ENCODE data around the gene DOCK9. TPM values are rescaled to one million over a fixed set of nuclear protein-coding genes. Genes with fewer than 3 reads are reported as not detected.
A peak's percentile ranks its signal among the peaks of the same experiment; 100 is the strongest.

Gene DOCK9
- polyA plus RNA-seq, 3 donors from 2014 or later, result 2.1 to 6.3 (median 4.1) TPM

DNA sequence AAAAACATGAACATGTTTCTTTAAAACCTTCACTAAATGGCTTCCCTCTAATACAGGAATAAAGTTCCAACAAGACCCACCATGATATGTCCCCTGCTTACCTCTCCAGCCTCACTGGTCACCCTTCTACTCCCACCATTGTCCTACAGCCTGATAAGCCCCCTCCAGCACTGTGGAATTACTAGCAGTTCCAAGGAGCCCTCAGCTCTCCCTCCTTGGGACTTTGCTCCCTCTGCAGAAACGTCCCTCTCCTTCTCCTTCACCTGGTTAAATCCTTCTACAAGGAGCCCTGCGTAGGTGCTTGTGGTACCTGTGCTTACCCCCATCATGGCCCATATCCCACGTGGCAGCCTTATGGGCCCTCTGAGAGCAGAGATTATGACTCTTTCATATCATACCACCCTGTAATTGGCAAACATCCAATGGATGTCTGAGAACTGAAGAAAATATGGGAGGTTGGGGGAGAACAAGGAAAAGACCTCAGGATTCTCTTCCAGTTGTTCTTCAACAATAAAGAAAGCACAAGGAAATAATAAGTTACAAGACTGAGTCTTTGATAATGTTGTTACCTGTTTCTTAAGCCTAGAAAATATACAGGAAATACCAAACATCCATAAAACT lies 26.1 kb upstream of the DOCK9 start:
- H3K4me3 Mint-ChIP-seq, result no peak overlapping the region
- H3K4me1 Mint-ChIP-seq, result peaks cover 27 to 42% of the 10 kb centered on the region in 2 donors
- peak overlapping the region in 1 of 6 donors; percentile 47 for H3K27ac Mint-ChIP-seq

GRCh38 chr13:99003186-99003585 lies 25.3 kb upstream of the DOCK9 start:
- Mint-ChIP-seq H3K36me3 (no peaks in the 10 kb centered on the region), H3K4me1 (peaks cover 35 to 49% of the 10 kb centered on the region in 2 donors), H3K9me3 (no peaks in the 10 kb centered on the region), H3K4me3 (no peak overlapping the region), H3K27ac (no peak overlapping the region), H3K27me3 (ENCODE audit: low read depth in 3 of 3) (peaks cover 0 to 2% (median 0%) of the 10 kb centered on the region in 3 donors)
- no peak for DNase-seq

More for the DNA sequence above, 26.1 kb upstream of the DOCK9 start:
- no peaks in the 10 kb centered on the region for H3K36me3 Mint-ChIP-seq
- H3K27me3 Mint-ChIP-seq (ENCODE audit: low read depth in 3 of 3), result peaks cover 0 to 2% (median 0%) of the 10 kb centered on the region in 3 donors
- H3K9me3 Mint-ChIP-seq, result no peaks in the 10 kb centered on the region
- DNase-seq, result no peak

GRCh38 chr13:99002172-99002710 lies 24.4 kb upstream of the DOCK9 start:
- Mint-ChIP-seq H3K36me3 (no peaks in the 10 kb centered on the region), H3K27me3 (ENCODE audit: low read depth in 3 of 3) (peaks cover 0 to 6% (median 0%) of the 10 kb centered on the region in 3 donors), H3K4me3 (no peak overlapping the region), H3K27ac (peak overlapping the region in 1 of 6 donors; percentile 13), H3K4me1 (peaks cover 41 to 59% of the 10 kb centered on the region in 2 donors), H3K9me3 (no peaks in the 10 kb centered on the region)
- no peak for DNase-seq

GRCh38 chr13:99000137-99000536 lies 22.3 kb upstream of the DOCK9 start:
- Mint-ChIP-seq H3K4me1 (peaks cover 41 to 68% of the 10 kb centered on the region in 2 donors), H3K27me3 (ENCODE audit: low read depth in 3 of 3) (peaks cover 0 to 6% (median 0%) of the 10 kb centered on the region in 3 donors), H3K27ac (peak overlapping the region in 3 of 6 donors; percentile 12 to 30 (median 29)), H3K36me3 (no peaks in the 10 kb centered on the region), H3K9me3 (no peaks in the 10 kb centered on the region), H3K4me3 (peak overlapping the region in 2 of 5 donors; percentile 23)
- DNase-seq, result no peak

DNA sequence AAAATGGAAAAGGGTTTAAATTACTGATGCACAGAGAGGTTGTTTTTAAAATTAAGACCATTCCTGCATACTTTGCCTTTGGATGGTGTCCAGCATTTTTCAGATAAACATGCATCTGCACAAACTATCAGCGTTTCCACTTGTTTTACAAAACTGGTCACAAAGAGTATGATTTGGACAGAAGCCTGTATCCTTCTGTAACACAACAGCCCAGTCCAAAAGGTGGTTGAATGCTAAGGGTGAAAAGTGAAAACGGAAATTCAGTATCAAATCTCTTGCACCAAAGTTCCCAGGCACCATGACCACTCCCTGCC lies 21.7 kb upstream of the DOCK9 start:
- Mint-ChIP-seq H3K4me1 (peaks cover 41 to 72% of the 10 kb centered on the region in 2 donors), H3K9me3 (no peaks in the 10 kb centered on the region), H3K27ac (no peak overlapping the region), H3K4me3 (no peak overlapping the region), H3K36me3 (no peaks in the 10 kb centered on the region), H3K27me3 (ENCODE audit: low read depth in 3 of 3) (peaks cover 0 to 6% (median 0%) of the 10 kb centered on the region in 3 donors)
- no peak for DNase-seq

DNA sequence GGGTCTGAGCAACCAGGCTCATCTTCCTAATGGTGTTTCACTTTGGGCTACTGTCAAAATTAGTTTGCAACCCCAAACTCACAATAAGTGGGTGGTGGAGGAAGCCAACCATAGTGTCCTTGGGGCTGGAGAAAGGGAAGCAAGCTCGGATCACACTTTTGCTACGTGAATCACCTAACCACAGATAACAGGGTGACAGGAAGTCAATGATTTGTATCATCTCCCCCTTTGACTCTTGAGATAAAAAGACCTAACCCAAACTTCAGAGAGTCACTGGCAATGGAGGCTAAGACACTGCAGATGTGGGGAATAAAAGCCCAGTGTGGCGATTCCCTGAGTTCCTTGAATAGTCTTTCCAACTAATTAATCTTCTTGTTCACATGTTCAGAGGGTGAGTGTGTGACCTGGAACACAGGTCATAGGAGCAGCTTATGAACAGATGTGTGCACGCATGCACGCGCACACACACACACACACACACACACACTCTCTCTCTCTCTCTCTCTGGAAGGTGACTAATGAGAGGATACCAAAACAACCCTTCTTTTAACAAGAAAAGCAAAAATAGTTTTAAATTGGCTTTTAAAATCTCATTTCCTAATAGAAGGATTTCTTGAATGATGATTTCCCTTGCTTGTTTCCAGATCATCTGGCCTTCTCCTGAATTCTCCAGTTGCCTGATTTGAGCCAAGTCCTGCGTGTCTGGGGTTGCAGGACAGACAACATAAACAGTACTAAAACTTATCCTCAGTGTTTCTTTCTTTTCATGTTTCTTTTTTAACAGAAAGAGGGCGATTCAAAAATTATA lies 21.2 kb upstream of the DOCK9 start:
- no peaks in the 10 kb centered on the region for H3K36me3 Mint-ChIP-seq
- H3K4me3 Mint-ChIP-seq, result peak overlapping the region in 1 of 5 donors; percentile 4
- DNase-seq, result no peak
- H3K27me3 Mint-ChIP-seq (ENCODE audit: low read depth in 3 of 3), result peaks cover 0 to 6% (median 0%) of the 10 kb centered on the region in 3 donors
- H3K27ac Mint-ChIP-seq, result peak overlapping the region in 1 of 6 donors; percentile 51
- no peaks in the 10 kb centered on the region for H3K9me3 Mint-ChIP-seq
- H3K4me1 Mint-ChIP-seq, result peaks cover 41 to 72% of the 10 kb centered on the region in 2 donors

DNA sequence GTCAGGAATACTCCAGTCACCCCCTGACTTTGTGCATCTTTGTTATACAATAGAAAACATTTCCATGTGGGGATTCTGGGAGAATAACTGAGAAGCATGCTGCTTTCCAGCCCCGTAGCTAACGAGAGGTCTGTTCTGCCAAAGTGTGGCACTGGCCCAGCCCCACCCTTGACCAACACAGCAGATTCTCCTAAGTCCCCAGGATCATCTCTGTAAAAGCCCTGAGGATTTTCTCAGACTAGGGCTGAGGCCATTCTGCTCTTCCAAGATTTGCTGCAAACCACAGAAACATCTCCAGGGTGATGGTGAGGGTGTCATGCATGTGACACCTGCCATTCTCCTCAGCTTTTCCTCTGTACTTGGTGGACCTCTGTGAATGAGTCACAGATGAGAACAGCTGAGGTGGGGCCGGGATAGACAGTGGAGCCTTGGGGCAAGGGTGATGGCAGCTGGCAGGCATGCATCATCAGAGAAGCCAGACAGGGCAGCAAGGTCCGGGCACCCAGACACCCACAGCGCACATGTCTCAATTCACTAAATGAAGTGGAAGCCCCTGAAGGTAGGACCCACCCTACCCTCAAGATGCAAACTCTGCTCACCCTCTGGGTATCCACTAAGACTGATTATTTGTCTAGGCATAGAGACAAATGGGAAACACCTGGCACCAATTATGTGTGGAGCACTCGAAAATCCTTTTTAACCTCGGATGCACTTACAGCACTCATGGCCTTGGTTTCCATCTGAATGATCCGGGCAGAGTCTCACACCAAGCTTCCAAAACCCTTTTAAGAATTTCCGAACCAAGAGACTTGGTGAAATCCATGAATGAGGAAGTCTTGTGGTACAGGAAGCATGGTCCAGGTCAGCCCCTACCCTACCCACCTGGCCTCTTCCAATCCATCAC lies 20.1 kb upstream of the DOCK9 start:
- Mint-ChIP-seq H3K9me3 (no peaks in the 10 kb centered on the region), H3K27me3 (ENCODE audit: low read depth in 3 of 3) (peaks cover 0 to 6% (median 0%) of the 10 kb centered on the region in 3 donors), H3K4me1 (peaks cover 41 to 67% of the 10 kb centered on the region in 2 donors), H3K4me3 (no peak overlapping the region), H3K36me3 (no peaks in the 10 kb centered on the region), H3K27ac (no peak overlapping the region)
- DNase-seq, result no peak

DNA sequence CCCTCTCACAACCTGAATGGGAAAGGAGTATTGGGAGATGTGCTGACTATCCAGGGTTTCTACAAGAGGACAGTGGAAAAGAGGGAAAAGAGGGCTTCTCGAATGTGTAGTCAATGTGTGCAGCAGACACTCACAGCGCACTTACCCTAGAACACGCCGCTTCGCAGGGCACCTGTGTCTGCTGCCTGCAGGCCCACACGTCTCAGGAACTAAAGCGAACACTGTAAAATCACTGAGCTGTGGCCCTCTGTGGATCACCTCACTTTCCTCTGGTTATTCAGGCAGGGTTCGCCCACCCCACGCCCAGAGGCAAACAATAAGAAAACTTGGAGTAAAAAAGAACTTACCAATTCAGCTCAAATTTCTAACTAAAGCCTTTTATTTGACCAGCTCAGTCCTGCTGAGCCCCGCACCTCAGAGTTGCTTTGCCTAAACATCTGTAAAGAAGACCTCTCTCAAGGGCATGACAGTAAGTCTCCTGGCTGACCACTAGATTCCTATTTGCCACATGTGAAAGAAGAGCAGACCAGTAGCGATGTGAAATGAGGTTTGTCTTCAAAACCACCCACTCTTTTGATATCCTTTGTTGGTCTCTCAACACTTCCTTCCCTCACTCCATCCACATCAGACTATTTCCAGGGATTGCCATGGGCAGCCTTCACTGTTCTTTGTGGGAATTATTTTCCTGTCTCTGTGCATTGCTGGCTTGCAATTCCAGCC lies 19.3 kb upstream of the DOCK9 start:
- no peaks in the 10 kb centered on the region for H3K36me3 Mint-ChIP-seq
- no peak overlapping the region for H3K4me3 Mint-ChIP-seq
- no peaks in the 10 kb centered on the region for H3K9me3 Mint-ChIP-seq
- DNase-seq, result no peak
- H3K27me3 Mint-ChIP-seq (ENCODE audit: low read depth in 3 of 3), result peaks cover 0 to 4% (median 0%) of the 10 kb centered on the region in 3 donors
- peaks cover 41 to 61% of the 10 kb centered on the region in 2 donors for H3K4me1 Mint-ChIP-seq
- no peak overlapping the region for H3K27ac Mint-ChIP-seq

- DNase-seq, result no peak
- Mint-ChIP-seq H3K4me3 (no peak overlapping the region), H3K4me1 (peaks cover 34 to 51% of the 10 kb centered on the region in 2 donors), H3K36me3 (no peaks in the 10 kb centered on the region), H3K27ac (no peak overlapping the region), H3K27me3 (ENCODE audit: low read depth in 3 of 3) (peaks cover 0 to 7% (median 0%) of the 10 kb centered on the region in 3 donors), H3K9me3 (no peaks in the 10 kb centered on the region)
Measured at GRCh38 chr13:98996046-98996445, 18.2 kb upstream of the DOCK9 start.

GRCh38 chr13:98994896-98995295 lies 17.0 kb upstream of the DOCK9 start:
- Mint-ChIP-seq H3K9me3 (no peaks in the 10 kb centered on the region), H3K27ac (peak overlapping the region in 1 of 6 donors; percentile 23), H3K27me3 (ENCODE audit: low read depth in 3 of 3) (peaks cover 0 to 7% (median 0%) of the 10 kb centered on the region in 3 donors), H3K36me3 (no peaks in the 10 kb centered on the region), H3K4me3 (no peak overlapping the region), H3K4me1 (peaks cover 23 to 39% of the 10 kb centered on the region in 2 donors)
- DNase-seq, result no peak

DNA sequence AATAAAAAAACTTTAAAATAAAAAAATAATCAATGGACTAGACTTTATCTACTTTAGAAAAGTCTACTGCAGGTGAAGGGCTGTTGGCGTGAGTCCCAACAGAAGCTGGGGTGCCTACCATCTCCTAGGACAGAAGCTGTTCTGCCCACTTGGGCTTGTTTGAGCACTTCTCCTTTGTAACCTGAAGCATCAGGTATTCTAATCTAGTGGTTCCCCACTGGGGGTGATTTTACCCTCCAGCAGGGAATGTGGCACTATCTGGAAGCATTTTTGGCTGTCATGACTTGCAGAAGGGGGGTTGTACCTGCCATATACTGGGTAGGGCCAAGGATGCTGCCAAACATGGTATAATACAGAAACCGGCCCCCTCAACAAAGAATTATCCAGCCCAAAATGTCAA lies 16.2 kb upstream of the DOCK9 start:
- Mint-ChIP-seq H3K4me1 (peaks cover 15 to 31% of the 10 kb centered on the region in 2 donors), H3K27ac (no peak overlapping the region)

DNA sequence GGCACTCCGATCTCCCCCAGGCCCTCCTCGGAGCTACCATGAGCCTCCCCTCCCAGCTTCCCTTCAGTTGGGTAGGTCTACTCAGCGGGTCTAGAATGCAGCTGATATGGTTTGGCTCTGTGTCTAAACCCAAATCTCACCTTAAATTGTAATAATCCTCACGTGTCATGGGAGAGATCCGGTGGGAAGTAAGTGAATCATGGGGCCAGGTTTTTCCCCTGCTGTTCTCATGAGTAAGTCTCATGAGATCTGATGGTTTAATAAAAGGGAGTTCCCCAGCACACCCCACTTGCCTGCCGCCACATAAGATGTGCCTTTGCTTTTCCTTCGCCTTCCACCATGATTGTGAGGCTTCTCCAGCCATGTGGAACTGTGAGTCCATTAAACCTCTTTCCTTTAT lies 14.5 kb upstream of the DOCK9 start:
- DNase-seq, result no peak
- Mint-ChIP-seq H3K27me3 (ENCODE audit: low read depth in 3 of 3) (peaks cover 0 to 3% (median 0%) of the 10 kb centered on the region in 3 donors), H3K27ac (no peak overlapping the region), H3K4me3 (no peak overlapping the region), H3K36me3 (no peaks in the 10 kb centered on the region), H3K4me1 (peaks cover 0 to 14% of the 10 kb centered on the region in 2 donors), H3K9me3 (no peaks in the 10 kb centered on the region)

More for the DNA sequence above, 16.2 kb upstream of the DOCK9 start:
- H3K4me3 Mint-ChIP-seq, result no peak overlapping the region
- no peak for DNase-seq
- peaks cover 0 to 7% (median 0%) of the 10 kb centered on the region in 3 donors for H3K27me3 Mint-ChIP-seq (ENCODE audit: low read depth in 3 of 3)
- H3K9me3 Mint-ChIP-seq, result no peaks in the 10 kb centered on the region
- H3K36me3 Mint-ChIP-seq, result no peaks in the 10 kb centered on the region

- Mint-ChIP-seq H3K9me3 (no peaks in the 10 kb centered on the region), H3K27ac (no peak overlapping the region), H3K4me1 (peaks cover 0 to 5% of the 10 kb centered on the region in 2 donors), H3K4me3 (no peak overlapping the region), H3K36me3 (no peaks in the 10 kb centered on the region), H3K27me3 (ENCODE audit: low read depth in 3 of 3) (peaks cover 0 to 3% (median 0%) of the 10 kb centered on the region in 3 donors)
- no peak for DNase-seq
Measured at GRCh38 chr13:98990701-98991100, 12.8 kb upstream of the DOCK9 start.

All from immature natural killer cell (primary cell).